ACC112 (cell line): ENCODE measurements around the gene RHEX.

Experiments
- H2AFZ ChIP-seq: fragments of 200-600 bp; sonication (generic); one replicate; pipeline ENCODE4 v1.6.0; 2017; ENCODE audit warnings: antibody characterized with exemption, low read length; ENCODE audit not compliant: unreplicated experiment
- H3K27ac ChIP-seq: fragments of 200-600 bp; sonication (generic); 2 replicates; pipeline ENCODE4 v1.5.1; 2014; ENCODE audit warnings: low read depth, mild to moderate bottlenecking, antibody characterized with exemption, low read length, moderate library complexity
- H3K27me3 ChIP-seq: fragments of 200-600 bp; sonication (generic); 2 replicates; pipeline ENCODE4 v1.6.1; 2014; ENCODE audit warnings: mild to moderate bottlenecking, antibody characterized with exemption, low read length, moderate library complexity, mixed read lengths; ENCODE audit not compliant: insufficient read depth
- H3K36me3 ChIP-seq: fragments of 200-600 bp; sonication (generic); 2 replicates; pipeline ENCODE4 v1.6.1; 2016; ENCODE audit warnings: mild to moderate bottlenecking, antibody characterized with exemption, low read length, moderate library complexity, mixed read lengths; ENCODE audit not compliant: insufficient read depth
- H3K4me1 ChIP-seq: fragments of 200-600 bp; sonication (generic); one replicate; pipeline ENCODE4 v1.6.1; 2016; ENCODE audit warnings: low read length, mixed read lengths; ENCODE audit not compliant: insufficient read depth, unreplicated experiment, control insufficient read depth
- H3K4me3 ChIP-seq: fragments of 200-600 bp; sonication (generic); 2 replicates; pipeline ENCODE4 v1.5.1; 2014; ENCODE audit warnings: mild to moderate bottlenecking, low read depth, low read length
- H3K79me2 ChIP-seq: fragments of 200-600 bp; sonication (generic); one replicate; pipeline ENCODE4 v1.6.0; 2016; ENCODE audit warnings: low read length; ENCODE audit not compliant: control insufficient read depth, unreplicated experiment, insufficient read depth

Gene RHEX

GRCh38 chr1:206074839-206075238, 21.9 kb downstream of the RHEX start:
- H3K4me1 ChIP-seq, result no peaks in the 10 kb centered on the region
- H3K4me3 ChIP-seq, result no peak overlapping the region
- no peaks in the 10 kb centered on the region for H3K79me2 ChIP-seq
- no peak overlapping the region for H3K27ac ChIP-seq
- no peaks in the 10 kb centered on the region for H3K36me3 ChIP-seq
- peaks cover 5% of the 10 kb centered on the region for H3K27me3 ChIP-seq
- no peak overlapping the region for H2AFZ ChIP-seq

- no peaks in the 10 kb centered on the region for H3K4me1 ChIP-seq
- H3K36me3 ChIP-seq, result no peaks in the 10 kb centered on the region
- H3K27ac ChIP-seq, result no peak overlapping the region
- no peaks in the 10 kb centered on the region for H3K79me2 ChIP-seq
- peaks cover 5% of the 10 kb centered on the region for H3K27me3 ChIP-seq
- H3K4me3 ChIP-seq, result no peak overlapping the region
- H2AFZ ChIP-seq, result no peak overlapping the region
Measured at GRCh38 chr1:206075786-206076755, 23.1 kb downstream of the RHEX start.

- no peaks in the 10 kb centered on the region for H3K36me3 ChIP-seq
- no peak overlapping the region for H3K27ac ChIP-seq
- no peaks in the 10 kb centered on the region for H3K79me2 ChIP-seq
- no peak overlapping the region for H2AFZ ChIP-seq
- H3K4me3 ChIP-seq, result no peak overlapping the region
- H3K4me1 ChIP-seq, result no peaks in the 10 kb centered on the region
- H3K27me3 ChIP-seq, result peaks cover 5% of the 10 kb centered on the region
Measured at GRCh38 chr1:206079135-206079534, 26.2 kb downstream of the RHEX start.

DNA sequence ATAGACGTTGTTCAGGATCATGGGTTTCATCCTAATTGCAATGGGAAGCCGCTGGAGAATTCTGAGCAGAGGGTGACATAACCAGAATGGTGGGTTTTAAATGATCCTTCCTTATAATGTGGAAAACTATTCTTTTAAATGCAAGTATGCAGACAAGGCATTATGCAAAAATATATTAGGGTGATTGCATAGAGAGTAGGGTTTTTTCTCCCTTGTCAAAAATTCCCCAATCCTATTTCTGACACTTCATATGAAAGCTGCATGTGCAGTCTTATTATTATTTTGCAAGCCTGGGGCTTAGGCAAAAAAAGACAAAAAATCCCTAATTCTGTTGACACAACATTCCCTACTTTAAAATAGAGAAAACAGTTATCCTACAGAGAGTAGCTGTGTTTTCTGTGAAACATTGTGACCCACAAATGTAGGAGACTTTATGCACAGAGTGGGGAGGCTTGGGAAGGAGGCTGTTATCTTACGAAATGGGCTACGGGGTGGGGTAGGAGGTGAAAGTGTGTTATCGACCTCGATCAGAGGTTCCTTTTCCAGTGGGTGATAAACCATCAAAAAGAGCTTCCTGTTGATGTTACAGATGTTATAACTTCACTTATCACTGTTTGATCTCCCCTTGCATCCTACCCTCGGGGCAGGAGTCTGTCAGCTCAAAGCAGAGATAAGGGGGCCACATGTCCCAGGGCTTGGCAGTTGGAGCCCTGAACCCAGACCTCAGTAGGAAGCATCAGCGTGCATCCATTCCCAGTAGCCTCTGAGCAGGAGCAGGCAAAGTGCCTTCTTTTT, 27.2 kb downstream of the RHEX start:
- Histone ChIP-seq H2AFZ (no peak overlapping the region), H3K4me1 (no peaks in the 10 kb centered on the region), H3K27me3 (peaks cover 10% of the 10 kb centered on the region; the same call in 1 of the 2 replicates), H3K4me3 (no peak overlapping the region), H3K79me2 (no peaks in the 10 kb centered on the region), H3K27ac (no peak overlapping the region), H3K36me3 (no peaks in the 10 kb centered on the region)

GRCh38 chr1:206081856-206082255, 28.9 kb downstream of the RHEX start:
- Histone ChIP-seq H2AFZ (no peak overlapping the region), H3K4me1 (no peaks in the 10 kb centered on the region), H3K27me3 (peaks cover 9% of the 10 kb centered on the region; the same call in 1 of the 2 replicates), H3K27ac (no peak overlapping the region), H3K4me3 (no peak overlapping the region), H3K79me2 (no peaks in the 10 kb centered on the region), H3K36me3 (no peaks in the 10 kb centered on the region)

GRCh38 chr1:206082831-206083695, 30.1 kb downstream of the RHEX start:
- no peaks in the 10 kb centered on the region for H3K36me3 ChIP-seq
- peaks cover 5% of the 10 kb centered on the region; the same call in 1 of the 2 replicates for H3K27me3 ChIP-seq
- no peak overlapping the region for H3K4me3 ChIP-seq
- H3K4me1 ChIP-seq, result no peaks in the 10 kb centered on the region
- H2AFZ ChIP-seq, result no peak overlapping the region
- no peaks in the 10 kb centered on the region for H3K79me2 ChIP-seq
- no peak overlapping the region for H3K27ac ChIP-seq

GRCh38 chr1:206083750-206084149, 30.8 kb downstream of the RHEX start:
- Histone ChIP-seq H3K36me3 (no peaks in the 10 kb centered on the region), H3K4me3 (no peak overlapping the region), H3K27me3 (peaks cover 5% of the 10 kb centered on the region; the same call in 1 of the 2 replicates), H3K79me2 (no peaks in the 10 kb centered on the region), H3K4me1 (no peaks in the 10 kb centered on the region), H3K27ac (no peak overlapping the region), H2AFZ (no peak overlapping the region)

DNA sequence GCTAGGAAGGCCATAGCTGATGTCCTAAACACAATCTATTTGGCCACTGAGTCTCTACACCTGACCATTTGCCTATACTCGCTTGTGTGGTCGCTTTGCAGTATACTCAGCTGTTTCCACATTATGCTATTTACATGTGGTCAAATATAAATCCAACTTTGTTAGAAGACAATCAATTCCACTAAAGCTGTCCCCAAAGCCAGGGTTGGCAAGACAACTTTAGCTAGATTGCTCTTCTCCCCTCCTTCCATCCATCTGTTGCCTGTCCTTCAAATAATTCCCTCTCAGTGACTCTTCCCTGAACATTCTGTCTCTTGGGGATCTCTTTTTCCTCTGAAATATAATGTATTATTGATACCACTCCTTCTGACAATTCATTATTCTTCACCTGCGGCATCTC, 34.1 kb downstream of the RHEX start:
- no peaks in the 10 kb centered on the region for H3K4me1 ChIP-seq
- no peak overlapping the region for H3K27ac ChIP-seq
- H3K27me3 ChIP-seq, result peaks cover 5% of the 10 kb centered on the region; the same call in 1 of the 2 replicates
- H3K79me2 ChIP-seq, result no peaks in the 10 kb centered on the region
- no peaks in the 10 kb centered on the region for H3K36me3 ChIP-seq
- no peak overlapping the region for H3K4me3 ChIP-seq
- no peak overlapping the region for H2AFZ ChIP-seq

GRCh38 chr1:206089341-206089740, 36.4 kb downstream of the RHEX start:
- H3K27me3 ChIP-seq, result peaks cover 7% of the 10 kb centered on the region; the same call in 1 of the 2 replicates
- H3K27ac ChIP-seq, result no peak overlapping the region

GRCh38 chr1:206094024-206094423, 41.1 kb downstream of the RHEX start:
- H3K79me2 ChIP-seq, result no peaks in the 10 kb centered on the region
- no peak overlapping the region for H2AFZ ChIP-seq

More at GRCh38 chr1:206089341-206089740, 36.4 kb downstream of the RHEX start:
- H3K4me3 ChIP-seq, result no peak overlapping the region
- H2AFZ ChIP-seq, result no peak overlapping the region
- no peaks in the 10 kb centered on the region for H3K79me2 ChIP-seq
- H3K36me3 ChIP-seq, result no peaks in the 10 kb centered on the region
- H3K4me1 ChIP-seq, result no peaks in the 10 kb centered on the region

More at GRCh38 chr1:206094024-206094423, 41.1 kb downstream of the RHEX start:
- Histone ChIP-seq H3K4me3 (no peak overlapping the region), H3K27me3 (peaks cover 13% of the 10 kb centered on the region), H3K36me3 (no peaks in the 10 kb centered on the region), H3K4me1 (no peaks in the 10 kb centered on the region), H3K27ac (no peak overlapping the region)
